ENCODE results near the gene ODF2L. TPM values are rescaled to one million over a fixed set of nuclear protein-coding genes. Genes with fewer than 3 reads are reported as not detected.

ODF2L gene
- total and polyA plus RNA-seq, 2 of the 13 experiments (the other 11 are each of a cell fraction or from before 2014, with no cell fraction given), result 0.07 TPM; not detected in 1

- no peaks in the 10 kb centered on the region for H3K4me1 ChIP-seq (ENCODE audit: insufficient read depth, low read length)
- intact Hi-C loops (cut with micrococcal nuclease; ENCODE audit: unreplicated experiment) (no loop called here), in situ Hi-C loops (cut with HindIII; ENCODE audit: extremely low pct_ligation_motif_present, low pct_unique_long_range_greater_than_20kb) (no loop called here)
- H4K20me1 ChIP-seq (ENCODE audit: insufficient read depth, low read length), result no peaks in the 10 kb centered on the region
- DNase-seq (ENCODE audit: low spot score), result no peak
- no peak overlapping the region for H2AFZ ChIP-seq (ENCODE audit: low read length)
- no peaks in the 10 kb centered on the region for H3K36me3 ChIP-seq (replicated peaks in 1 of 2; ENCODE audit: control insufficient read depth in 1 of 2, insufficient read depth in 2 of 2, low read length in 2 of 2)
- WGBS (ENCODE audit: low lambda C conversion rate), result 14% methylated on average over 2 of the region's 2 CpGs
- ChIA-PET POLR2A (no interaction called here), CTCF (ENCODE audit: low intra/inter-chr PET ratio, low total read pairs) (no interaction called here)
- no peak overlapping the region for H3K4me3 ChIP-seq (replicated peaks in 1 of 3; ENCODE audit: insufficient read depth in 1 of 3, low read depth in 2 of 3, low read length in 3 of 3)
- no peak overlapping the region for H3K27ac ChIP-seq (ENCODE audit: extremely low read length, insufficient read depth, low read length)
- no peak overlapping the region for H3K9ac ChIP-seq (ENCODE audit: insufficient read depth, low read depth, low read length)
- BruUV-seq (replicated peaks), result no TSS peak
- FAIRE-seq, result no peak
- H3K27me3 ChIP-seq (ENCODE audit: control insufficient read depth in 1 of 2, insufficient read depth in 2 of 2, low read length in 2 of 2), result no peaks in the 10 kb centered on the region
- no peak overlapping the region for H3K4me2 ChIP-seq (ENCODE audit: low read depth, low read length)
- H3K9me3 ChIP-seq (ENCODE audit: low read length), result no peaks in the 10 kb centered on the region
- H3K79me2 ChIP-seq (ENCODE audit: insufficient read depth, low read length), result no peaks in the 10 kb centered on the region
- TF ChIP-seq MLLT10 (CRISPR knock-in tag; IDR thresholded peaks at IDR 0.05), result no peak
- ATAC-seq, result no peak
These were observed 45.5 kb upstream of the ODF2L start for GRCh38 chr1:86441581-86441980.

GRCh38 chr1:86436041-86436440 is 39.9 kb upstream of the ODF2L start:
- Histone ChIP-seq H3K79me2 (ENCODE audit: insufficient read depth, low read length) (no peaks in the 10 kb centered on the region), H3K27ac (ENCODE audit: extremely low read length, insufficient read depth, low read length) (no peak overlapping the region), H3K27me3 (ENCODE audit: control insufficient read depth in 1 of 2, insufficient read depth in 2 of 2, low read length in 2 of 2) (no peaks in the 10 kb centered on the region), H3K4me2 (ENCODE audit: low read depth, low read length) (no peak overlapping the region), H3K9me3 (ENCODE audit: low read length) (no peaks in the 10 kb centered on the region), H3K4me1 (ENCODE audit: insufficient read depth, low read length) (no peaks in the 10 kb centered on the region), H2AFZ (ENCODE audit: low read length) (no peak overlapping the region), H3K36me3 (replicated peaks in 1 of 2; ENCODE audit: control insufficient read depth in 1 of 2, insufficient read depth in 2 of 2, low read length in 2 of 2) (no peaks in the 10 kb centered on the region), H4K20me1 (ENCODE audit: insufficient read depth, low read length) (no peaks in the 10 kb centered on the region), H3K9ac (ENCODE audit: insufficient read depth, low read depth, low read length) (no peak overlapping the region), H3K4me3 (replicated peaks in 1 of 3; ENCODE audit: insufficient read depth in 1 of 3, low read depth in 2 of 3, low read length in 3 of 3) (no peak overlapping the region)
- POLR2A ChIA-PET, result no interaction called here
- WGBS (ENCODE audit: low lambda C conversion rate), result 0% methylated on average over 2 of the region's 2 CpGs
- TF ChIP-seq BATF2 (CRISPR knock-in tag; IDR thresholded peaks at IDR 0.05), result no peak
- no peak for TF ChIP-seq MAFK (conservative IDR thresholded peaks at IDR 0.05 in 1 of 2, IDR thresholded peaks at IDR 0.05 in 1 of 2; ENCODE audit: low read length in 2 of 2)
- no peak for DNase-seq (ENCODE audit: low spot score)
- BruUV-seq (replicated peaks), result no TSS peak
- no peak for FAIRE-seq
- no peak for ATAC-seq
- intact Hi-C loops (cut with micrococcal nuclease; ENCODE audit: unreplicated experiment), result no loop called here
- CTCF ChIA-PET (ENCODE audit: low intra/inter-chr PET ratio, low total read pairs), result no interaction called here
- in situ Hi-C loops (cut with HindIII; ENCODE audit: extremely low pct_ligation_motif_present, low pct_unique_long_range_greater_than_20kb), result no loop called here

Measured in HepG2 (cell line).